Measurements from ENCODE around the gene APBA2.

Gene APBA2

DNA sequence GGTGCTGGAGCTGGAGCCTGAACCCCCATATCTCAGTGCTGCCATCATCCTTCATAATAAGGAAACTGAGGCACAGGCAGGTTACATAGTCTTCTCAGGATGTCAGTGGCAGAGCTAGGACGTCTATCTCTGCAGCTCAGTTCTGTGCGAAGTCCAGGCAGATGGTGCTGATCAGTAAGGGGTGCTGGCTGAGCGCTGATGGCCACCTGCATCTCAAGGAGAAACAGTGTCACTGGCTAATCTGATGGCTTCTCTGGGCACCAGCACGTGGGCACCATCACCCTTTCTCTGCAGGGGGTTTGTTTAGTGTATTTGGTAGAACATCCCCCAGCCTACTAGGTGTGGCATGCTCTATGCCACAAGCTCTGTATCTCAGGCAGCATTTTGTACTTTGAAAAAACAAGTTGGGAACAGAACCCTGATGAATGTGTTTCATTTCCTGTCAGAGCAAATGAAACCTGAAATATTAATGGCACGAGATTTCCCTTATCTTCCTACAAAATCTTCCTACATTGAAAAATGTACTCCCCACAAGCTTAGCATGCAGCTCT, 35.1 kb downstream of the APBA2 start:
- H3K23ac ChIP-seq (ENCODE audit: low read length in 2 of 2): no peak overlapping the region

DNA sequence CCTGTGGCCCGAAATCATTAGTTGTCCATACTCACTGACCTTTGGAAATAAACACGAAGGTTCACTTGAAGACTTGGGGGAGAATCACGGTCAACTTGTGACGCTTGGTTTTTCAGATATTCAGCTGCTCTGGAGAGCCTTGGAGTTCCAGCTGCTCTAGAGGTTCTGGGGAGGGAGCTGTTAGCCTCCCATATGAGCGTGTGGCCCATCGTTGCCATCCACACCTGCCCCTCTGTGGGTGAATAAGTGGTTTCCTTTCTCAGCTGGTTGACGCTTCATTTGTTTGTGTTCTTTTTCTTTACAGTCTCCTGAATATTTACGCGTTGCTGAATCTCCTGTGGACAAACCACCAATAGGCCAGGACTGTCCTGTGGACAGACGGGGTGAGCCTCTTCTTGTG, 35.6 kb downstream of the APBA2 start:
- Histone ChIP-seq H3K23ac (ENCODE audit: low read length in 2 of 2) (no peak overlapping the region), H3K79me1 (replicated peaks; ENCODE audit: low read length, poor library complexity, severe bottlenecking) (no peaks in the 10 kb centered on the region), H2BK120ac (ENCODE audit: low read depth, low read length) (no peak overlapping the region), H2AFZ (ENCODE audit: low read depth, low read length) (no peak overlapping the region), H2AK5ac (ENCODE audit: low read length, severe bottlenecking) (no peak overlapping the region), H3K18ac (ENCODE audit: low read depth in 1 of 2, low read length in 2 of 2) (no peak overlapping the region), H3K27me3 (ENCODE audit: control insufficient read depth in 1 of 2, insufficient read depth in 1 of 2, low read length in 2 of 2) (peaks cover 0 to 36% of the 10 kb centered on the region in 2 experiments), H3K4me3 (ENCODE audit: insufficient read depth in 1 of 2, low read depth in 1 of 2, low read length in 2 of 2) (no peak overlapping the region), H3K27ac (ENCODE audit: low read length, poor library complexity, severe bottlenecking) (no peak overlapping the region), H3K14ac (ENCODE audit: low read length in 2 of 2) (no peak overlapping the region), H3K4me2 (ENCODE audit: low read length, poor library complexity, severe bottlenecking) (no peak overlapping the region), H3K9ac (ENCODE audit: low read length) (no peak overlapping the region), H3K9me3 (ENCODE audit: control insufficient read depth, low read length) (no peaks in the 10 kb centered on the region), H3K4me1 (ENCODE audit: control insufficient read depth, insufficient read depth, low read depth, low read length) (peaks cover 1% of the 10 kb centered on the region), H3K4ac (ENCODE audit: low read depth in 1 of 2, low read length in 2 of 2) (no peak overlapping the region), H2BK15ac (ENCODE audit: low read depth, poor library complexity, severe bottlenecking) (no peak overlapping the region), H4K8ac (ENCODE audit: low read length) (no peak overlapping the region), H4K91ac (ENCODE audit: low read length) (no peak overlapping the region), H3K36me3 (ENCODE audit: control insufficient read depth in 1 of 2, insufficient read depth in 2 of 2, low read depth in 1 of 2, low read length in 2 of 2) (peaks cover 0 to 8% of the 10 kb centered on the region in 2 experiments), H2BK5ac (ENCODE audit: low read depth, low read length, poor library complexity, severe bottlenecking) (no peak overlapping the region), H2BK12ac (ENCODE audit: low read length in 2 of 2) (no peak overlapping the region)
- WGBS: 97% methylated on average over 10 of the region's 10 CpGs
- no peak for DNase-seq

More for the DNA sequence above, 35.1 kb downstream of the APBA2 start:
- Histone ChIP-seq H3K14ac (ENCODE audit: low read length in 2 of 2) (no peak overlapping the region), H4K91ac (ENCODE audit: low read length) (no peak overlapping the region), H3K4me2 (ENCODE audit: low read length, poor library complexity, severe bottlenecking) (no peak overlapping the region), H3K9me3 (ENCODE audit: control insufficient read depth, low read length) (no peaks in the 10 kb centered on the region), H2AFZ (ENCODE audit: low read depth, low read length) (no peak overlapping the region), H4K8ac (ENCODE audit: low read length) (no peak overlapping the region), H3K27ac (ENCODE audit: low read length, poor library complexity, severe bottlenecking) (no peak overlapping the region), H2BK12ac (ENCODE audit: low read length in 2 of 2) (no peak overlapping the region), H3K79me1 (replicated peaks; ENCODE audit: low read length, poor library complexity, severe bottlenecking) (no peaks in the 10 kb centered on the region), H3K18ac (ENCODE audit: low read depth in 1 of 2, low read length in 2 of 2) (no peak overlapping the region), H3K36me3 (ENCODE audit: control insufficient read depth in 1 of 2, insufficient read depth in 2 of 2, low read depth in 1 of 2, low read length in 2 of 2) (peaks cover 0 to 8% of the 10 kb centered on the region in 2 experiments), H3K4me3 (ENCODE audit: insufficient read depth in 1 of 2, low read depth in 1 of 2, low read length in 2 of 2) (no peak overlapping the region), H3K4ac (ENCODE audit: low read depth in 1 of 2, low read length in 2 of 2) (no peak overlapping the region), H2BK120ac (ENCODE audit: low read depth, low read length) (no peak overlapping the region), H2AK5ac (ENCODE audit: low read length, severe bottlenecking) (no peak overlapping the region), H3K27me3 (ENCODE audit: control insufficient read depth in 1 of 2, insufficient read depth in 1 of 2, low read length in 2 of 2) (peaks cover 0 to 39% of the 10 kb centered on the region in 2 experiments), H3K9ac (ENCODE audit: low read length) (no peak overlapping the region), H3K4me1 (ENCODE audit: control insufficient read depth, insufficient read depth, low read depth, low read length) (peaks cover 1% of the 10 kb centered on the region), H2BK5ac (ENCODE audit: low read depth, low read length, poor library complexity, severe bottlenecking) (no peak overlapping the region), H2BK15ac (ENCODE audit: low read depth, poor library complexity, severe bottlenecking) (no peak overlapping the region)
- WGBS: 83% methylated on average over 5 of the region's 5 CpGs
- no peak for DNase-seq

DNA sequence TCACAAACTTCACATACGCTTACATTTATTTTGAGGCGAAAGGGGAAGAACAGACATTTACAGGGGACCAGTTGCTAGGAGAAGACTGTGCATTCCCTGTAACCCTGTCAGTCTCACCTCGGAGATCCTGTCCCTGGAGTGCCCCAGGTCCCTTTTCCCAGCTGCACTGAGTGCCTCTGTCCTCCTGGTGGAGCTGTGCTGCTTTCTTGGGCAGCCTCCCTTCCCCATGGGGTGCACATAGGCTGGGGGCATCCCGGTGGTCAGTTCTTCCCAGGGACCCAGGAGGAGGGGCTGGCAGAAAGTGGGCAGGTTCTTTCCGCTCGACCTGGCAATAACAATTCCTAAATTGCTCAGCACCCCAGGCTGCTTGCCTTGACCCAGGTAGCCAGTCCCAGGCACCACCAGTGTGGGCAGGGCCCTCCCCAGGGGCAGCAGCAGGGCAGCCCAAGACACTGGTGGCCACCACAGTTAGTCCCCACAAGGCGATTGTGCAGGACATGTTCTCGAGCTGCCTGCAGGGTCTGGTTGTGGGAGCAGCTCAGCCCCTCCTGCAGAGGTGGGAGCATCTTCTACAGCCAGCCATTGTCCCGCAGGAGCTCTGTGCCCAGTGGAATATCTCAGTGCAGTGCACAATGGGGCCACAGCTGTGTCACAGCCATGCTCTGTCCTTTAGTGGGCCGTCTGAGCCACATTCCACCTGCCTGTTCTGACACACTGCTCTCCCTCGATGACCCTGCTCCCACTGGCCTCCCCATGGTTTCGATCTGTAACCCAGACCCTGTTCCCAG, 36.3 kb downstream of the APBA2 start:
- H4K8ac ChIP-seq (ENCODE audit: low read length): no peak overlapping the region
- H2BK120ac ChIP-seq (ENCODE audit: low read depth, low read length): no peak overlapping the region
- peaks cover 0 to 8% of the 10 kb centered on the region in 2 experiments for H3K36me3 ChIP-seq (ENCODE audit: control insufficient read depth in 1 of 2, insufficient read depth in 2 of 2, low read depth in 1 of 2, low read length in 2 of 2)
- no peak overlapping the region for H3K4me2 ChIP-seq (ENCODE audit: low read length, poor library complexity, severe bottlenecking)
- no peak overlapping the region for H3K27ac ChIP-seq (ENCODE audit: low read length, poor library complexity, severe bottlenecking)
- no peak overlapping the region for H3K14ac ChIP-seq (ENCODE audit: low read length in 2 of 2)
- no peak overlapping the region for H2AK5ac ChIP-seq (ENCODE audit: low read length, severe bottlenecking)
- H3K9me3 ChIP-seq (ENCODE audit: control insufficient read depth, low read length): no peaks in the 10 kb centered on the region
- 87% methylated on average over 12 of the region's 12 CpGs for WGBS
- H2BK12ac ChIP-seq (ENCODE audit: low read length in 2 of 2): no peak overlapping the region
- no peak overlapping the region for H3K9ac ChIP-seq (ENCODE audit: low read length)
- no peak for DNase-seq
- H2BK15ac ChIP-seq (ENCODE audit: low read depth, poor library complexity, severe bottlenecking): no peak overlapping the region
- H3K27me3 ChIP-seq (ENCODE audit: control insufficient read depth in 1 of 2, insufficient read depth in 1 of 2, low read length in 2 of 2): peaks cover 0 to 30% of the 10 kb centered on the region in 2 experiments
- H3K18ac ChIP-seq (ENCODE audit: low read depth in 1 of 2, low read length in 2 of 2): no peak overlapping the region
- H3K79me1 ChIP-seq (replicated peaks; ENCODE audit: low read length, poor library complexity, severe bottlenecking): no peaks in the 10 kb centered on the region
- H4K91ac ChIP-seq (ENCODE audit: low read length): no peak overlapping the region
- no peak overlapping the region for H3K4me3 ChIP-seq (ENCODE audit: insufficient read depth in 1 of 2, low read depth in 1 of 2, low read length in 2 of 2)
- H3K23ac ChIP-seq (ENCODE audit: low read length in 2 of 2): no peak overlapping the region
- H2AFZ ChIP-seq (ENCODE audit: low read depth, low read length): no peak overlapping the region
- peaks cover 1% of the 10 kb centered on the region for H3K4me1 ChIP-seq (ENCODE audit: control insufficient read depth, insufficient read depth, low read depth, low read length)
- H2BK5ac ChIP-seq (ENCODE audit: low read depth, low read length, poor library complexity, severe bottlenecking): no peak overlapping the region
- H3K4ac ChIP-seq (ENCODE audit: low read depth in 1 of 2, low read length in 2 of 2): no peak overlapping the region

DNA sequence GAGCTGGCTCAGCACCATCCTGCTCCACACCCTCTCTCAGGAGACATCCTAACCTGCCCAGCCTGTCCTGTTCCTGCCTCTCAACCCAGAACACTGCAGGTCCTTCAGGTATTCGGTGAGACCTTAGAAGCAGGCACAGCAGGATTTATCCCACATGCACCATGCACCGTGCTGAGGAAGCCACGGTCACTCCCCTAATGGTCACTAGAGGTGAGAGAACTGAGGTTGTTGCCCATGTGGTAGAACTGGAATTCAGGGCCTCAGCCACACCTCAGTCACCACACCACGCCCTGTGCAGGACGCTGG, 36.9 kb downstream of the APBA2 start:
- Histone ChIP-seq H2BK5ac (ENCODE audit: low read depth, low read length, poor library complexity, severe bottlenecking) (no peak overlapping the region), H3K9me3 (ENCODE audit: control insufficient read depth, low read length) (no peaks in the 10 kb centered on the region), H3K4me3 (ENCODE audit: insufficient read depth in 1 of 2, low read depth in 1 of 2, low read length in 2 of 2) (no peak overlapping the region), H3K27me3 (ENCODE audit: control insufficient read depth in 1 of 2, insufficient read depth in 1 of 2, low read length in 2 of 2) (peaks cover 0 to 24% of the 10 kb centered on the region in 2 experiments), H3K4me1 (ENCODE audit: control insufficient read depth, insufficient read depth, low read depth, low read length) (peaks cover 1% of the 10 kb centered on the region), H3K14ac (ENCODE audit: low read length in 2 of 2) (no peak overlapping the region), H2BK120ac (ENCODE audit: low read depth, low read length) (no peak overlapping the region), H4K8ac (ENCODE audit: low read length) (no peak overlapping the region), H3K36me3 (ENCODE audit: control insufficient read depth in 1 of 2, insufficient read depth in 2 of 2, low read depth in 1 of 2, low read length in 2 of 2) (peaks cover 0 to 8% of the 10 kb centered on the region in 2 experiments), H3K23ac (ENCODE audit: low read length in 2 of 2) (no peak overlapping the region), H3K4me2 (ENCODE audit: low read length, poor library complexity, severe bottlenecking) (no peak overlapping the region), H2AK5ac (ENCODE audit: low read length, severe bottlenecking) (no peak overlapping the region), H4K91ac (ENCODE audit: low read length) (no peak overlapping the region), H3K4ac (ENCODE audit: low read depth in 1 of 2, low read length in 2 of 2) (no peak overlapping the region), H3K9ac (ENCODE audit: low read length) (no peak overlapping the region), H2BK12ac (ENCODE audit: low read length in 2 of 2) (no peak overlapping the region), H3K18ac (ENCODE audit: low read depth in 1 of 2, low read length in 2 of 2) (no peak overlapping the region), H2BK15ac (ENCODE audit: low read depth, poor library complexity, severe bottlenecking) (no peak overlapping the region), H3K79me1 (replicated peaks; ENCODE audit: low read length, poor library complexity, severe bottlenecking) (no peaks in the 10 kb centered on the region), H3K27ac (ENCODE audit: low read length, poor library complexity, severe bottlenecking) (no peak overlapping the region), H2AFZ (ENCODE audit: low read depth, low read length) (no peak overlapping the region)
- 88% methylated on average over 5 of the region's 5 CpGs for WGBS
- no peak for DNase-seq
